Keratinocyte (primary cell): ENCODE measurements around the gene NRXN2.
A peak's percentile ranks its signal among the peaks of the same experiment; 100 is the strongest.

Source experiments
- CTCF ChIP-seq, 3 experiments: IDR thresholded peaks in 1 of 3; conservative IDR thresholded peaks in 1 of 3; optimal IDR thresholded peaks in 1 of 3; 2 replicates in 2 of 3; 3 replicates in 1 of 3; pipeline versions ENCODE3 to v1.5.1; 2011; ENCODE audit warnings: low read length in 3 of 3, mild to moderate bottlenecking in 3 of 3, moderate library complexity in 2 of 3, control low read depth in 1 of 3, inconsistent platforms in 1 of 3; ENCODE audit not compliant: insufficient read depth in 2 of 3; ENCODE audit errors: extremely low read depth in 1 of 3
- EZH2 ChIP-seq: IDR thresholded peaks from one replicate; pipeline ENCODE4 v1.6.1; 2012; ENCODE audit warnings: inconsistent platforms, mild to moderate bottlenecking, low read length, moderate library complexity

DNA sequence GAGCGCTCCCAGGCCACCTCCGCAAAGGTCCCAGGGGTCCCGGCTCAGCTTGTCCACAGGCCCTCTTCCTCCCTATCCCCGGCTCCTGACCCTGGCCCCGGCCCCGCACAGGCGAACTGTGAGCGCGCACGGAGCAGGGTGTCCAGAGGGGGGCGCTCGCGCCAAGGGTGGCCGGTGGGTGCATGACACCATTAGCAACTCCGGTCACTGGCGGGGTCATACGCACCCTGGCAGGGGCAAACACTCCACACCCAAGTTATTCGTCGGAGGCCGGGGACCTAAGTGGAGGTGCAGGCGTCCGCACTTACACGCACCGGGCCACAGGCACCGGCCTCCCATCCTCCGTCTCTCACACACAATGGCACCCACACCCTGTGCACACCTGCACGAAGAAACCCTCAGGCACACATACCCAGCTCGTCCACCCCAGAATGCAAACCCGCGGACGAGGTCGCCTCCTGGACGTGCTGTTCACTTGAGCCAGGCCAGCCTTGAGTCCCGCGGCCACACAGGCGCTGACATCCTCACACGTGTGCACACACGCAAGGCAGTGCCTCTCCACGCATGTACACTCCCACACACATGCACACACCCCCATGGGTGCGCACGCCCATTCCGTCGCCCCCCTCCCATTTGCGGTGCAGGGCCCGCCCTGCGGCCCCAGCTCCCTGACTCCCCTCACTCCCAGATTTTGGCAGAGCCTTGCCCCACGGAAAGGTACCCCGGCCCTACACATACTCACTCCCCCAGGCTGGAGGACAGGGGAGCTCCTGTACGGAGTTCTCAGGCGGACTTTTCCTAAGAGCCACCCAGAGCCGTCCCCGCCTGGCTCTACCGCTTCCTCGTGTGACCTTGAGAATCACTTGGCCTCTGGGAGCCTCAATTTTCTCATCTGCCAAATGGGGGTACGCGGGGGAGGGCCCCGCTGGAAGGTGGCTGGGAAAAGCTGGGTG is 20.9 kb upstream of the NRXN2 start, which contains the start of gene RASGRP2:
- TF ChIP-seq CTCF (optimal IDR thresholded peaks at IDR 0.05 in 1 of 3, IDR thresholded peaks at IDR 0.05 in 1 of 3, conservative IDR thresholded peaks at IDR 0.05 in 1 of 3; ENCODE audit: extremely low read depth in 1 of 3, insufficient read depth in 2 of 3, low read length in 3 of 3) (peak; percentile 53 to 78 (median 76)), EZH2 (peak; percentile 100)
